ENCODE data around the gene KCNN3. TPM values are rescaled to one million over a fixed set of nuclear protein-coding genes. Genes with fewer than 3 reads are reported as not detected.
A peak's percentile ranks its signal among the peaks of the same experiment; 100 is the strongest.

KCNN3 gene
- total RNA-seq, 1 donor from 2014 or later: 30.8 TPM

DNA sequence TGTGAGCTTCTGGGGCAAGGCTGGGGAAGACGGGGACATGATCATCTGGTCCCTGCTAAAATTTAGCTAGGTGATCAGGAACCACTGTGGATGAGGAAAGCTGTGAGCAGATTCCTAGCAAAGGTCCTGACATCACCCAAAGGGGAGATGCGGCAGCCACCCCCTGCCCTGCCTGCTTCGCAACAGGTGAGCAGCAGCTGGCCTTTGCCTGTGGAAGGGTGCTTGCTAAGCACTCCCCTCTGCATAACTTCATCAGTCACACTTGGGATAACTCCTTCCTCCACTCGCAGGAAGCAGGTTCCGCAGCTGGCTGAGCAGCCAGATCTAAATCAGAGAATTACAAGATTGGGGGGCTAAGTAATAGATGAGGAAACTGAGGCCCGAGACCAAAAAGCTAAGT, 51.2 kb downstream of the KCNN3 start:
- DNase-seq (ENCODE audit: low read depth): no peak

DNA sequence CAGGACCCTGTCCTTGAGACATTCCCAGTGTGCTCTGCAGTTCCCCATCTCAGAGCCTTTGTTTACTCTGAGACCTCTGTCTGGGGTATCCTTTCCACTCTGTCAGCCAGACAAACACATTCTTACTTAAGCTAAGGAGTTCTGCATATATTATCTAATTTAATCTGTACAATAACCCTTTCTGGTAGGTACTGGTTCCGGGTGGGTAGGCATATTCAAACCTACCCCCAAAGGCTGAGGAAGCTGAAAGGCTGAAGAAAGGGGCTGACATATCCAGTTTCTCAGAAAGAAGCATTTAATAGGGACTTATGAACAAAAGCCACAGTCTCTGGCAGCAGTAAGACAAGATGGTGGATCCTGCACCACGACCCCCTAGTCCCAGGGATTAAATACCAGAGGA, 53.1 kb downstream of the KCNN3 start:
- no peak for DNase-seq (ENCODE audit: low read depth)

DNA sequence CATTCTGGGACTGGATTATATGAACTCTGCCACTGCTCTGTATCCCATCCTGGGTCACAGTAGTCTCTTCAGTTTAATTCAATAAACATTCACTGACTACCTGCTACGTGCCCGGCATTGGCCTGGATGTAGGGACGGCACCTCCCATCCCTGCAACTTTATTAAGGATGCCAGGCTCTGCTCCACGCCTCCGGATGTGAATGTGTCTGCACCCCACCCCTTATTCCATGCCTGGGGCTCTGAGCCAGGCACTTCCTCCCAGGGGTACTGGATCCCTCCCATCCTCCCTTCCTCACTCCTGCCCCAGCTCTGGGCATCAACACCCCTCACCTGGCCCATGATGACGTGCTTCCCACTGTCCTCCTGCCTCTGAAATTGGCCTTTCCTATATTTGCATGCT, 53.7 kb downstream of the KCNN3 start:
- DNase-seq (ENCODE audit: low read depth): no peak

DNA sequence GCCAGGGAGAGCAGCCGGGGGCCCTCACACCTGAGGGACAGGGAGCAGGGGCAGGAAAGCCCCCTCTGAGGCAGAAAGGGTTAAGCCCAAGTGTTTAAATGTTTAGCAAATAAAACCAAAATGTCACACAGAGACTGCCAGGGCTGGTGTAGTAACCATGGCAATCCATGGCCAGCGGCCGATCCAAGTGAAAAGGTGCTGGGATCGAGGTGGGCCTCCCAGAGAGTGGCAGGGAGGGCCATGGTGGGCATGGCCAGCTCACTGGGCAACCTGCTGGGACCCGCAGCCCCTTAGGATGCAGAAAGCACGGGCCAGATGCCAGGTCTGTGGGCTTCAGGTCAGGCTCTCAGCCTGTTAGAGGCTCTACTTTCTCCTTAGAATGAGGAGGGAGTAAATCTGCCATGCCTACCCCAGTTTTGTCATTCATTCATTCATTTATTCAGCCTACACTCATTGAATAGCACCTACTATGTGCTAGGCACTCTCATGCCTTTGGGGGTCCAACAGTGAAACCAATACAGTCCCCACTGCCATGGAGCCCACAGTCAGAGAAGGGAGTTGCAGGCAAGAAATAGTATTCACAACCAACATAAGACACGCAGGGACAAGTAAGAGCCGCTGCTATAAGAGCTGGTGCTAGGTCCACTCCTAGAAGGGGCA, 56.1 kb downstream of the KCNN3 start:
- DNase-seq (ENCODE audit: low read depth): no peak

DNA sequence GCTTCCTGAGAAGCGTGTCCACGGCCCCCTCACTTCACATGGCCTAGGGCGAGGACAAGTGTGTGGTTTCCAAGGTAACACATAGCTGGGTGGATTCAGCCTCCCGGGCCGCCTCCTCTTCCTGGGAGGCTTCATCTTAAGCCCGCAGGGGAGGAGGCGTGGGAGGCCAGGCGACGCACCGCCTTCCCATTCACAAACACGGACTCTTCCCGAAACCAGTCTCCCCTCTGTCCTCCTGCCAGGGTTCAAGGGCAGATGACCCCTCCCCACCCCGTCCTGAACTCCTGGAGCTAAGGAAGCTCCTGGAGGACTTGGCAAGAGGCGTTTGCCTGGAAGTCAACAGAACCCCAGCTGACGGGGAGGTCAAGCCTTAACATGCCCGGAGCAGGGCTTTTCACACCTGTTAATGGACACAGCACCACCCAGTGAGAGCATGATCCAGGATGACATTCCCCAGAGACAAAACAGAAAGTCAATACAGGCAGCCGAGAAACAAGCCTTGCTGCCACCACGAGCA, 56.7 kb downstream of the KCNN3 start:
- peak; percentile 69 for DNase-seq (ENCODE audit: low read depth)

DNA sequence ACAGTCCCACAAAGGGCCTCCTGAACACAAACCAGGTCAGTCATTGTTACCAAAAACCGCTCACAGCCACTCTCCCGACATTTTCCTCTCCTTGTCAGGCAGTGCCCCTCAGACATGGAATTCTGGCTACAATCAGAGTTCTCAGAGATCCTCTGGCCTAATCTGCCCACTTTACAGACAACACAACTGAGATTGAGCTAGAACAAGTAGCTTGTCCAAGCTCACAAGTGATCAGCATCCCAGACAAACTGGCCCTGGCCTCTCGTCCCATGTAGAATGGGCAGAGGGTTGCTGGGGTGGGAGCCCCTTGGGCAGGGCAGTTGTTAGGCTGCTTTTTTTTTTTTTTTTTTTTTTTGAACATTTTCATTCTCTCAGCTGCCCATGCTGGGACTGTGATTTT, 57.2 kb downstream of the KCNN3 start:
- DNase-seq (ENCODE audit: low read depth): no peak

DNA sequence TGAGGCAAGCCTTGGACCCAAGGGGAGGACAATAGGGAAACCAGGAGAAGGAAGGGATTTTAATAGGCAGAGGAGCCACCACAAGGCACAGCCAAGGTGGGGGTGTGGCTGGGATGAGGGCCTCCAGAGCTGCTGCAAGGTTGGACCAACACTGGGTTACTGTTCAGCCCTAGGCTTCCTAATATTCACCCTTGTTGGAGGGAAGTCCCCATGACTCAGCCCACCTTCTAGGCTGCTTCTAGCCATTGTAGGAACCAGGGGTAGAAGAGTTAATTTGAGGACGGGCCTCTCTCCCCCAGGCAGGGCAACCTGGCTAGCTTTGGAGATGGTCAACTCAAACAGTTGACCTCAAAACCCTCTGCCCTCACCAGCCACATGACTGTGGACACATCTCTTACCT, 59.5 kb downstream of the KCNN3 start:
- no peak for DNase-seq (ENCODE audit: low read depth)

DNA sequence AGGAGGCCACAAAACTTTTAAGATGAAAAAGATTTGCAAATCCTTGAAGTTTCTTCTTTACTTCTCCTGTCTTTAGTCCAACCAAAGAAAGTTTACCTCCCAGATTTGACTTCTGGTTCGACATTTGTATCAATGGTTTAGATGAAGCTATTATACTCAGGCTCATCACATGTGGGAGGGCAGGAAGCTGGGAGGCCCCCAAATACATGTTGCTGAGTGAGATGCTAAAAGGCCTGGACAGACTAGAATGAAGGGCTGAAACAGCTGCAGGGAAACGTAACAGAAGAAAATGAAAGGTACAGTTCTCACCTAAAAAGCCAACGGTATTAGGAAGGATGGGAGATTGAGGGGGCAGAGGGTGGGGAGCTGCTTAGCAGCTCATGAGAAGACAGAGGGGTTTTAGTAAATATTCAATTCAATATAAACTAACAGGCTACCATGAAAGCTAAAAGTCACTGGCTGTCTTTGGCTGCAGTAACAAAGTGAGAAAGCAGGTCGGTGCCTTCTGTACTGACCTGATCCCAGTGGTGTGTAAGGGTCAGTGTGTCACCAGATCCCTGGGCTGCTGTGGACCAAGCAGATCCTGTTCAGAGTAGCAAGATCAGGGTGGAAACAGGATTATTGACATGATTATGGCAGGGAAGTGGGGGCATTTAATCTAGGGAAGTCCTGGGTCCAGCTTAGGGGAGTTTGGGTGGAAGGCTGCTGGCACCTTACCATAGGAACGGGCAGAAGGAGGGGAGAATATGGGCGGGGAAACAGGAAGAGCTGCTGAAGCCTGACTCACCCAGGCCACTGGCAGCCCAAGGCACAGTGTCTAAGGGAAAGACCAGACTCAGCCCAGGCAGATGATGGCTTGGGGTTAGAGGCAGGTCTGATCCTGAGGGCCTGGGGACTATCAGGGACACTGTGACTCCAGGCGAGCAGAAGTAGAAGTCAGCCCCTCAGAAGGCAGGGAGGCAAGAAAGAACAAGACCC, 60.4 kb downstream of the KCNN3 start:
- DNase-seq (ENCODE audit: low read depth): peak; percentile 79

DNA sequence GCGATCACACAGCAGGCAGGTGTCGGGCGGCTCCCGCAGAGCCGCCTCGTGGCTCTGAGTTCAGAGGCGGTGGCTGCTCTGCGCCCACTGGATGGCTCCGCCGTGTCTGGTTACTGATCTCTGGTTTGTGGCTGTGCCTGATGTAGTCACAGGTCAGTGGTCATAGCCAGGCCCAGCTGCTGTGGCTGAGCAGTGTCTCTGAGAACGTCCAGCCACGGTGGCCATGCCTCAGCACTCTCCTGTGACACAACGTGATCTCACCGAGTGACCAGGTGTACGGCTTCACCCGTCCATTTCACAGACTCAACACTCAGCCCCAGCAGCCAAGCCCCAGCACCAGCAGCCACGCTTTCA, 61.2 kb downstream of the KCNN3 start:
- peak; percentile 93 for DNase-seq (ENCODE audit: low read depth)

DNA sequence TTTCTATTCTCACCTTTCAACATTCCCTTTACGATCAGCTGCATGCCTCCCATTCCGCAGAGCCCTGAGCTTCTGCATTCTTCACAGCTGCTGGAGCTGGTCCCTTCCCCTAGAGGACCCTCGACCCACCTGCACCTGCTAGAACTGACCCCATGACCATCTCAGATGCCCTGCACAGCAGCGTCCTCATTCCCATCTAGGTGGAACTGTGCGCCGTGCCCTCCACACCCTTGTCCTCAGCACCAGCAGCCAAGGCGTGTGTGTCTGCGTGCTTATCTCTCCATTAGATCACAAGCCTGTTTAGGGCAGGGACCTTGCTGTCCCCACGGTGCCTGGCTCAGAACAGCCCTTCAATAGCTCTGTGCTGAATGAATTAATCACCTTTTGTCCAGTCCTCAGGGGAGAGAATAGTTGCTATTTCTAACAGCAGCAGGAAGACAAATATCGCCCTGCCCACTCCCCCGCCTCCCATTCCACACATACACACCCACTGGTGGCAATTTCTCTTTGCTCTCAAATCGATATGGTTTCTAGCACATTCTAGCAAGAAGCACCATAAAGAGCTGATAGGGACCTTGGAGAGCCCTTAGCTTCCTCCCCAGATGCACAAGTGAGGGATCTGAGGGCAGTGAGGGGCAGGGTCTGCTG, 61.7 kb downstream of the KCNN3 start:
- DNase-seq (ENCODE audit: low read depth): no peak

DNA sequence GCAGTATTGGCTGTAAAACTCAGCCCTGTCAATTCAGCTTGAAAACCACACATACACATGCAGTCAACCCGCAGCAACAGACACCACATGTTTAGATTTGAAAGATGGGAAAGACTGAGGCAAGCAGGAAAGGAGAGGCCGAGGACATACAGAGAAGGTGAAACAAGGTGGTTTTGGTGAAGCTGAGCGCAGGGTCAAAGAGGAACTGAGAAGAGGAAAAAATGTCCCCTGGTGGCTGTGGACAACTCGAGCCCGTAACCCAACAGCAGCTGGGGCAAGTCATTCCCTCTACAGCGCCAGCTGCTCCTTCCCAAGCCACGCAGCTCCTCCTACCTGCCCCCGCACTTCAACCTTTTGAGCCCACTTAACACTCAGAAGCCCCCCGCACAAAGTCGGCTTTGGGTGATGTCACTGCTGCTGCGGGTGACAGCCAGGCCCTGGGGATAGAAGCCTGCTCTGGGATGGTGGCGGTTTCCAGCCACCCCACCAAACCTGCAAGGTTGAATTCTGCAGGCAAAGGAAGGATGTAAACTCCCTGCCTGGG, 63.0 kb downstream of the KCNN3 start:
- DNase-seq (ENCODE audit: low read depth): no peak

DNA sequence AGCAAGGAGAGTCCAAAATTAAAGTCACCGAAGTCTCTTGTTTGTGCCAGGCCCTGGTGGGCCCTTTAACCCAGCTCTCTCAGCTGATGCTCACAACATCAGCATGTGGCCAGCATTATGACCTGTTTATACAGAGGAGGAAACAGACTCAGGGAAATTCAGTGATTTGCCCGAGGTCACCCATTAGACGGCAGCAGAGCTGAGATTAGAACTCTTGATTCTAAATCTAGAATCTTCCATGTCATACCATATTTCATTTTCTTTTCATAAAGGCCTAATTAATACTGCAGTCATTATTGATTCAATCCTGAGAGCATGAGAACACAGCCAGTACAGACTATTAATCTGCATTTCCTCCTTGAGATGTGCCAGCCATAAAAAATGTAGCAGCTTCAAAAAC, 63.7 kb downstream of the KCNN3 start:
- DNase-seq (ENCODE audit: low read depth): no peak

DNA sequence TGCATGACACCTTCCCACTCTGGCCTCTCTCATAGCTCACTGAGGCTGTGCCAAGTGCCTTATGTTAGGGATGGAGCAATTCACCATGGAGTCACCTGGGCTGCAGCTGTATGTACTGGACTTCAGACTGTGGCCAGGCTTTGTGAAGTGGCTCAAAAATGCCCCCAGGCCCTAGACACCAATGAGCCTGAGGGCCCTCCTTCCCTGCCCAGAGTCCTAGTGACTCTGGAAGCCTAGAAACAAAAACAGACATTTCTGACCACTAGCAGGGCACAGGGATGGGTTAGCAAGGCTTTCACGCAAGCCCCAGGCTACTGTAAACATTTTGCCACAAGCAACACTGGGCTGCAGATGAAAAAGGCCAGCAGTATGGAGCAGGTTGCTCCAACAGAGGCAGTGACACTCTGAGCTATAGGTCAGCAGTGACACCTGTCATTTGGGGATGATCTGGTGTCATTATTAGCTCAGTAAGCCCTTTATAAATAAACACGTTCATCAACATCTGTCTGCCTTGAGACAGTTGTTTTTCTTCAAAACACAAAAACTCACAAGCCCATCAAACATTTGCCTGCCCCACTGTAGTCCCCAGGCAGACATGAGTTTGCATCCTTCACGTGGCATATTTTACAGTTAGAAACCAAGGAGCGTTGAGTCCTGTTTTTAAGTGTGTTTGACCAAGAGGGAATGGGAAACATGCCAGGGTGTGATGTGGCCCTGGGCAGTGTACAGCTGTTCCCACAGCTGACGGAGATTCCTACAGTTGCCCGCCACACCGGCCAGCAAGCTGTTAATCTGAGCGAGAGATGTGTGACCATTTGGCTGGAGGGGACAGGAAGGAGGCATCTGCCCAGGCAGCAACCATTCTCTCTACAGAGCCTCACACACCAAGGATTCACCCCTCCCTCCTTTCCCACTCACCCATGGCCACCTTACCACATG, 66.8 kb downstream of the KCNN3 start:
- DNase-seq (ENCODE audit: low read depth): peak; percentile 94

DNA sequence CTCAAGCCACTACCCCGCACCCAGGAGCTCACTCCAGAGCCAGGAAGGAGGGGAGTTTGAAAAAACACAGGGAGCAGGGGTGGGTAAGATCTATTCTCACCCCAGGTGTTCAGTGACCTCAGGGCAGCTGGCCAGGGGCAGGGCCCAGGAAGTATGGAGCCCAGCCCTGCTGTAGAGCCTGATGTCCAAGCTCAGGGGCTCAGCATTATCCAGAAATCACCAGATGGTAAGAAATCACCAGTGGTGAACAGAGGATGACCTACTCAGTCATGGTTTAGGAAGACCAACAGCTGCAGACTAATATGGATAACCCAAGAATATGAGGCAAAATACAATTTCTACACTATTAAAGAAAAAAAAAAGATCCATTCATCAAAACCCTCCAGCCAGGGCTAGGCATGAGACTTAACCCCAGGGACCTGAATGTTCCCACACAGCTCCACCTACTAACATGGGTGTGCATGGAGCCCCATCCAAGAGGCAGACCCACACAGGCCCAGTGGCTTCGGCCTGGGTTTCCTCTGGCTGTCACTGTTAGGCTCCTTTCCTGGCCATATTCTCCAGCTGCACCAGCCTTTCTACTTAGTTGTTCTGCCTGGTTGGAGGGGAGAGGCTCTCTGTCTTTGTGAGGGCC, 67.6 kb downstream of the KCNN3 start:
- no peak for DNase-seq (ENCODE audit: low read depth)

DNA sequence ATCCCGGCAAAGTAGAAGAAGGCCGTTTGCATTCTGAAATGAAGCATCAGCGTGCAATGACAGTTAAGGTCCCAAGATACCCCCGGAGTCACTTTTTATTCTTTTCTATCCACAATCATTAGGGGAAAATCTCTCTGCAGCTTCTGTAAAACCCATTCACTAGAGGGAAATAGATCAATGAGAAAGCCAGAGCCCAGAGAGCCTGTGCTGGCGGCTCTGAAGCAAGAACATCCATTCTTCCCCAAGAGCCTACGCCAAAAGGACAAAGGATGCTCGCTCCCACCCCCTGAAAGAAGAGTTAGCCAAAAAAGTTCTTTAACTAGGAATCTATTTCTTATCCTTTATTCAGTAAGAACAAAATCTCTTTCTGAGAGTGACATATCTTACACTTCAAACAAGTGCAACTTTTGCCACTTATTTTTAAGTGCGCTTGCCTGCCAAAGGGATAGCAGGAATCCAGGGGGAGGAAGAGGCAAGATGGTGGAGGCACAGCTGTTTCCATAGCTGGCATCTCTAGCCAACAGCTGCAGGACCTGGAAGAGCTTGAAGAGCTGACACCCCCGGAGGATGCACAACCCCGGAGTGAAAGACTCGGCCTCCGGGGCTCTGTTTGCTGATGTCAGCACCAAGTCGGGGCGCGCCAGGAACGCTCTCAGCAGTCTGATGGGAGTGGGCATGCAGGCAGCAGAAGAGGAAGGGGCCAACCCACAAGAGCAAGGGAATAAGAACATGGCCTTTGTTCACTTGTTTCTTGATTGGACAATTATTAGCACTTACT, 68.7 kb downstream of the KCNN3 start:
- peak; percentile 60 for DNase-seq (ENCODE audit: low read depth)

DNA sequence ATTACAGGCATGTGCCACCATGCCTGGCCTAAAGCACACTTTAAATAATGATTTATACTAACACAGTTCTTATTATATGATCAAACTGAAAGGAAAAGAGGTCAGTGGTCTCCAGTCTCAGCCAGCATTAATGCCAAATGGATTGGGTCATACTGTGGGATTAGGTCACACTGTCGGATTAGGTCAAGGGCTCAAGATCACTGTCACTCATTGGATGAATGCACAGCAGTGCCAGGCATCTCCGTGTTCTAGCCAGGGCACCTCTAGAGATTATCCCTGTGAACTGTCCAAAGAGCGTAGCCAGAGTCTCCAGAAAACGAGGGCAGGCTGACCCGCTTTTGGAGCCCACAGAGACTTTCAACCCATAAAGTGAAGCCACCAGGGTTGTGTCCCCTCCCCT, 70.9 kb downstream of the KCNN3 start:
- DNase-seq (ENCODE audit: low read depth): no peak

DNA sequence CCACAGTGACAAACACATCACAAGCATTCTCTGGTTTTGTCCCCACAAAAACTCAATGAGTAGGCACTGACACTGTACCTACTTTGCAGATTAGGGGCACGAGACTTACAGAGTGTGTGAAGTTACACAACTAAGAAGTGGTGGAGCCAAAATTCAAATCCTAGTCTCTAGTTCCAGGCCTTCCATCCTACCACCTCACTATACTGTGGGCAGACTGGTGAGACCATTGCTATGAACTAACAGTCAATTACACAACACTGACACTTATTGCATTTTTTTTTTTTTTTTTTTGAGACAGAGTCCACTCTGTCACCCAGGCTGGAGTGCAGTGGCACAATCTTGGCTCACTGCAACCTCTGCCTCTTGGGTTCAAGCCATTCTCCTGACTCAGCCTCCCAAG, 71.4 kb downstream of the KCNN3 start:
- DNase-seq (ENCODE audit: low read depth): no peak

DNA sequence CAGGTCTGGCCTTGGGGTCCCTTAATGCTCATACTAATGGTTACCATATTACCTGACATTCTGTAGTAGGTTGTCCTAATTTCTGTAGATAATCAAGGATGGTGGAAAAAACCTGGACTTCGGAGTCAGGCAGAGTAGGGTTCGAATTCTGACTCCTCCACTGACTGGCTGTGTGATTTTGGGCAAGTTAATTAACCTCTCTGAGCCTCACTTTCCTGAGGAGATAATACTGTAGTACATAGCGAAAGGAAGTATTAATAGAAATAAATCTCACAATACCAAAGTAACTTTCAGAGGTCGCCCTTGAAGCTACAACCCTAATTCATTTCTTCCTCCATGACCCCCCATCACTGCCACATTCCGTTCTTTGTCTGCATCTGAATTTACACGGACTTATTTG, 72.9 kb downstream of the KCNN3 start:
- DNase-seq (ENCODE audit: low read depth): no peak

DNA sequence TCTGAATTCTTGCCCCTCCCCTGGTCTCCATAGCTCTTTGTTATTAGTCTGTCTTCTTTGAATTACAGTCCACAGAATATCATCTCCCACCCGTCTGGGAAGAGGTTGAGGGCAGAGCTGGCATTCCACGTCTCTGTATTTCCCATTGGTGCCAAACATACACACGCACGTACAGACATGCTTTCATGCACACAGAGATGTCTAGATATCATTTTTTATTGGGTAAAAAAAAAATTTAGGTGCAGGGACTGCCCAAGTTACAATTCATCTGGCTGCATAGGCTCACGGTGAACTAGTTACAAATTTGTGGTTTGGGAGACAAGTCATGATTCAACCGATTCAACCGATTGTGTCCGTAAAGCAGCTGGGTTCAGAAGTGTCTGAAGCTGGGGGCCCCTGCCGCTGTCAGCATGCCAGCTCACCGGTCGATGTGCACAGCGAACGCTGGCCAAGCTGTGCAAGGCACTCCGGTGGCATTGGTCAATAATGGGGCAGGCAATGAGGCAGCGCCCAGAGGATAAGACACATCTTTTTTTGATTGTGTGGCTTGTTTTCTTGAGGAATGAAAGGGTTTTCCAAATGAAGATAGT, 73.7 kb downstream of the KCNN3 start:
- DNase-seq (ENCODE audit: low read depth): no peak

All from myocyte (in vitro differentiated cells).